Ramos (cell line): ENCODE data around the gene ZSCAN10.
"Not testable (repeated sequence)": the region's sequence is repeated elsewhere in the genome, so short reads cannot be mapped to it uniquely, and the experiment has no call there.

Source experiments
- in situ Hi-C: fragments of 300-500 bp; cut with MboI; formaldehyde crosslinking; loops from one replicate; pipeline ENCODE4 v1.14.3; 2022; ENCODE audit warnings: low sequenced_read_pairs; ENCODE audit not compliant: unreplicated experiment

The ZSCAN10 gene

GRCh38 chr16:3098459-3099394, at the start of gene ZSCAN10:
TSS of gene ZSCAN10 (minus strand) at chr16:3099294. CDS start at chr16:3092937, 6,357 bp downstream.
- in situ Hi-C loops: loop anchor here (10.0 kb wide), 1 partner anchor 66 kb away; no protein-coding TSS in a partner anchor

- in situ Hi-C loops: no loop called here
Measured at GRCh38 chr16:3148256-3149192, 49.4 kb upstream of the ZSCAN10 start.

GRCh38 chr16:3147757-3148104, 48.6 kb upstream of the ZSCAN10 start:
- in situ Hi-C loops: no loop called here

- in situ Hi-C loops: no loop called here
Measured at GRCh38 chr16:3147046-3147756, 48.1 kb upstream of the ZSCAN10 start.

- in situ Hi-C loops: no loop called here
Measured at GRCh38 chr16:3145660-3146059, 46.6 kb upstream of the ZSCAN10 start.

- in situ Hi-C loops: no loop called here
Measured at GRCh38 chr16:3145151-3145550, 46.1 kb upstream of the ZSCAN10 start.

- in situ Hi-C loops: no loop called here
Measured at GRCh38 chr16:3144321-3144983, 45.4 kb upstream of the ZSCAN10 start.

- in situ Hi-C loops: no loop called here
Measured at GRCh38 chr16:3143598-3144320, 44.7 kb upstream of the ZSCAN10 start.

GRCh38 chr16:3143189-3143588, 44.1 kb upstream of the ZSCAN10 start:
- in situ Hi-C loops: no loop called here

- in situ Hi-C loops: no loop called here
Measured at GRCh38 chr16:3142770-3143169, 43.7 kb upstream of the ZSCAN10 start.

GRCh38 chr16:3142327-3142726, 43.2 kb upstream of the ZSCAN10 start:
- in situ Hi-C loops: no loop called here

GRCh38 chr16:3141781-3142311, 42.8 kb upstream of the ZSCAN10 start:
- in situ Hi-C loops: no loop called here

GRCh38 chr16:3140603-3141427, 41.7 kb upstream of the ZSCAN10 start:
- in situ Hi-C loops: no loop called here

- in situ Hi-C loops: not testable (repeated sequence)
Measured at GRCh38 chr16:3139561-3139960, 40.5 kb upstream of the ZSCAN10 start.

- in situ Hi-C loops: no loop called here
Measured at GRCh38 chr16:3138823-3139426, 39.8 kb upstream of the ZSCAN10 start.

- in situ Hi-C loops: no loop called here
Measured at GRCh38 chr16:3138342-3138741, 39.2 kb upstream of the ZSCAN10 start.

- in situ Hi-C loops: no loop called here
Measured at GRCh38 chr16:3137267-3137666, 38.2 kb upstream of the ZSCAN10 start.
